PFSK-1 (cell line): ENCODE data around the gene HES5.

Source experiments
- SIN3A ChIP-seq: IDR thresholded peaks from 2 replicates; pipeline ENCODE4 v1.6.1; 2012; ENCODE audit warnings: mild to moderate bottlenecking, low read length, moderate library complexity, borderline replicate concordance; ENCODE audit not compliant: insufficient read depth
- TAF1 ChIP-seq: IDR thresholded peaks from 2 replicates; pipeline ENCODE4 v1.6.1; 2012; ENCODE audit warnings: low read length, control low read depth, borderline replicate concordance; ENCODE audit not compliant: insufficient read depth

DNA sequence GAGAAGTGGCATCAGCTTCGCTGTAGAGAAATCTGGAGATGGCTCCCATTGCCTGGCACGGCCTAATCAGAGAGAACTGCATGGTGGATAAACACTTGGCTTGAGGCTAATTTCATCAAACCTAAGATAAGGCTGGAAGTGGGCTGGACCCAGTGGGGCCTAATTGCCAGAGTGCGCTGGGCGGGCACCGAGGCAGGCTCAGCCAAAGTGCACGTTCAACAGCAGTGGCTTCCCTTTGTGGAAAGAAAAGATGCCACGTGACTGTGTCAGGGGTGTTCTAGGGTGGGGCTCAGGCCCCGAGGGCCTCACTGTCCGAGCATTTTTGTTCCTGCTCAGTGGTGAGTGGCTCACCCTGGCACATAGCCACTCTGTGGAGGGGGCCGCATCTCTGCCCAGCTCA, 48.2 kb downstream of the HES5 start:
- TF ChIP-seq SIN3A: no peak
- no peak for TF ChIP-seq TAF1
